ENCODE results near the gene CACNA1S.

The CACNA1S gene

GRCh38 chr1:201076092-201076491, 36.1 kb downstream of the CACNA1S start:
- no peaks in the 10 kb centered on the region for H3K4me1 ChIP-seq (ENCODE audit: control insufficient read depth, insufficient read depth, low read length)
- no peak overlapping the region for H3K9ac ChIP-seq (ENCODE audit: low read length)
- no peak overlapping the region for H3K27ac ChIP-seq (ENCODE audit: low read depth, low read length)
- H3K9me3 ChIP-seq (ENCODE audit: control insufficient read depth, insufficient read depth, low read depth, low read length): no peaks in the 10 kb centered on the region
- H3K4me3 ChIP-seq (ENCODE audit: low read depth, low read length): no peak overlapping the region
- H3K36me3 ChIP-seq (ENCODE audit: control insufficient read depth, insufficient read depth, low read length): no peaks in the 10 kb centered on the region
- H3K27me3 ChIP-seq (ENCODE audit: control insufficient read depth, insufficient read depth, low read length): peaks cover 9% of the 10 kb centered on the region; the same call in 1 of the 2 replicates

DNA sequence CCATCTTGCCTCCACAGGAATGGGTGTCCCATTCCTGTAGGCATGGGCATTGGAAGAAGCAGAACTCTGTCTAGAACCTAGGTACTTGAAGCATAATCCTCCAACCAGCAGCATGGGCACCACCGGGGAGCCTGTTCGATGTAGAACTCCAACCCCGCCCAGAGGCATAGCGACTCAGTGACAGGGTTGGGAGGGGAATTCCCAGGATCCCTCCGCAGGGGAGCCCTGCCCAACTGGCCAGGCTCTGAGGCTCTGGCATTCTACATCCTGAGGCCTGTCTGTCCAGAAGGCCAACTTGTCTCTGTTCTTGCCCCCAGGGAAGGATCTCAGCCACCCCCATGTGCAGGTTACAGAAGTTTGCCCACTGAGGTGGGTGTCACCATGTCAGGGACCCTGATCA, 38.2 kb downstream of the CACNA1S start:
- peaks cover 9% of the 10 kb centered on the region; the same call in 1 of the 2 replicates for H3K27me3 ChIP-seq (ENCODE audit: control insufficient read depth, insufficient read depth, low read length)
- H3K36me3 ChIP-seq (ENCODE audit: control insufficient read depth, insufficient read depth, low read length): no peaks in the 10 kb centered on the region
- no peaks in the 10 kb centered on the region for H3K9me3 ChIP-seq (ENCODE audit: control insufficient read depth, insufficient read depth, low read depth, low read length)
- H3K9ac ChIP-seq (ENCODE audit: low read length): no peak overlapping the region
- no peak overlapping the region for H3K27ac ChIP-seq (ENCODE audit: low read depth, low read length)
- H3K4me3 ChIP-seq (ENCODE audit: low read depth, low read length): no peak overlapping the region
- H3K4me1 ChIP-seq (ENCODE audit: control insufficient read depth, insufficient read depth, low read length): peaks cover 5% of the 10 kb centered on the region; the same call in 1 of the 2 replicates

- H3K27me3 ChIP-seq (ENCODE audit: control insufficient read depth, insufficient read depth, low read length): peaks cover 9% of the 10 kb centered on the region; the same call in 1 of the 2 replicates
- no peak overlapping the region for H3K4me3 ChIP-seq (ENCODE audit: low read depth, low read length)
- H3K9me3 ChIP-seq (ENCODE audit: control insufficient read depth, insufficient read depth, low read depth, low read length): no peaks in the 10 kb centered on the region
- peaks cover 5% of the 10 kb centered on the region; the same call in 1 of the 2 replicates for H3K4me1 ChIP-seq (ENCODE audit: control insufficient read depth, insufficient read depth, low read length)
- H3K9ac ChIP-seq (ENCODE audit: low read length): no peak overlapping the region
- H3K36me3 ChIP-seq (ENCODE audit: control insufficient read depth, insufficient read depth, low read length): no peaks in the 10 kb centered on the region
- no peak overlapping the region for H3K27ac ChIP-seq (ENCODE audit: low read depth, low read length)
Observed at GRCh38 chr1:201072922-201073321, 39.3 kb downstream of the CACNA1S start.

- Histone ChIP-seq H3K27ac (ENCODE audit: low read depth, low read length) (no peak overlapping the region), H3K36me3 (ENCODE audit: control insufficient read depth, insufficient read depth, low read length) (no peaks in the 10 kb centered on the region), H3K4me3 (ENCODE audit: low read depth, low read length) (no peak overlapping the region), H3K27me3 (ENCODE audit: control insufficient read depth, insufficient read depth, low read length) (peaks cover 4% of the 10 kb centered on the region; the same call in 1 of the 2 replicates), H3K9ac (ENCODE audit: low read length) (no peak overlapping the region), H3K4me1 (ENCODE audit: control insufficient read depth, insufficient read depth, low read length) (peaks cover 5% of the 10 kb centered on the region; the same call in 1 of the 2 replicates), H3K9me3 (ENCODE audit: control insufficient read depth, insufficient read depth, low read depth, low read length) (no peaks in the 10 kb centered on the region)
Observed at GRCh38 chr1:201072149-201072548, 40.1 kb downstream of the CACNA1S start.

- H3K27me3 ChIP-seq (ENCODE audit: control insufficient read depth, insufficient read depth, low read length): no peaks in the 10 kb centered on the region; the same call in 1 of the 2 replicates
- no peak overlapping the region for H3K4me3 ChIP-seq (ENCODE audit: low read depth, low read length)
- H3K36me3 ChIP-seq (ENCODE audit: control insufficient read depth, insufficient read depth, low read length): no peaks in the 10 kb centered on the region
- no peak overlapping the region for H3K9ac ChIP-seq (ENCODE audit: low read length)
- H3K9me3 ChIP-seq (ENCODE audit: control insufficient read depth, insufficient read depth, low read depth, low read length): no peaks in the 10 kb centered on the region
- peaks cover 5% of the 10 kb centered on the region; the same call in 1 of the 2 replicates for H3K4me1 ChIP-seq (ENCODE audit: control insufficient read depth, insufficient read depth, low read length)
- H3K27ac ChIP-seq (ENCODE audit: low read depth, low read length): no peak overlapping the region
Observed at GRCh38 chr1:201069636-201070035, 42.6 kb downstream of the CACNA1S start.

DNA sequence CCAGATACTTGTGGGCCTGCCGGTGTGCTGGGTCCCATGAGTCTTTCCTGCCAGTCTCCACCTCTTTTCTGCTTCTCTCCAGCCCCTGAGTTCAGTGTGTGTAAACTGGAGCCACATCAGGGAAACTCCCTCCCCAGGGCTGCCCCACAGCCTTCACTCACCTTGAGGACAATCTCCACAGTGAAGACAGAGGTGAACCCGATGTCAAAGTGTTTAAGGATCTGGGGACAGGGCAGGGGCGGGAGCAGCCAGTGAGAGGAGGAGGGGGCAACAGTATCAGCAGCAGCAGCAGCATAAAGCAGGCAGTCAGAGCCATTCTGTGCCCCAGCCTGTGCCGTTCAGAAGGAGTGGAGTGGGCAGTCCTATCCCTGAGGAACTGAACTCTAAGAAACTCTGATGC, 43.2 kb downstream of the CACNA1S start:
- Histone ChIP-seq H3K27ac (ENCODE audit: low read depth, low read length) (no peak overlapping the region), H3K4me3 (ENCODE audit: low read depth, low read length) (no peak overlapping the region), H3K36me3 (ENCODE audit: control insufficient read depth, insufficient read depth, low read length) (no peaks in the 10 kb centered on the region), H3K9me3 (ENCODE audit: control insufficient read depth, insufficient read depth, low read depth, low read length) (no peaks in the 10 kb centered on the region), H3K27me3 (ENCODE audit: control insufficient read depth, insufficient read depth, low read length) (no peaks in the 10 kb centered on the region; the same call in 1 of the 2 replicates), H3K9ac (ENCODE audit: low read length) (no peak overlapping the region), H3K4me1 (ENCODE audit: control insufficient read depth, insufficient read depth, low read length) (peaks cover 5% of the 10 kb centered on the region; the same call in 1 of the 2 replicates)

DNA sequence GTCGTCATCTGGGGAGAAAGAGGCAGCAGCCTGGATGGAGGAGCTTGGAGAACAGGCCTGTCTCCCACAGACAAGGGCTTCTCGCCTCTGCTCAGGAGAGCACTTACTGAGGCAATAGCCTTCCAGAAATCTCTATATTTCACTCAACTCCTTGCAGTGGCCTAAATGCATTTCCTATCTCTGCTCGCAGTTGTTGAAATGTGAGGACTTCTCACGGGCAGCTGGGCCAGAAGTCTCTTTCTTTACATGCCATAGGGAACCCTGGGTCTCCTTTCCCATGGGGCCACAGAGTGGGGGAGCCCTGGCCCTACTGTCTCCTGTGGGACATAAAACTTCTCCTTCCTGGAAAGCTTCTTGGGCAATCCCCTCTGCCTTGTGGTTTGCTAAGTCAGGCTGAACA, 45.2 kb downstream of the CACNA1S start:
- Histone ChIP-seq H3K9me3 (ENCODE audit: control insufficient read depth, insufficient read depth, low read depth, low read length) (no peaks in the 10 kb centered on the region), H3K27ac (ENCODE audit: low read depth, low read length) (no peak overlapping the region), H3K36me3 (ENCODE audit: control insufficient read depth, insufficient read depth, low read length) (no peaks in the 10 kb centered on the region), H3K4me1 (ENCODE audit: control insufficient read depth, insufficient read depth, low read length) (peaks cover 18% of the 10 kb centered on the region), H3K9ac (ENCODE audit: low read length) (no peak overlapping the region), H3K27me3 (ENCODE audit: control insufficient read depth, insufficient read depth, low read length) (no peaks in the 10 kb centered on the region; the same call in 1 of the 2 replicates), H3K4me3 (ENCODE audit: low read depth, low read length) (no peak overlapping the region)

GRCh38 chr1:201065686-201066085, 46.5 kb downstream of the CACNA1S start:
- no peak overlapping the region for H3K27ac ChIP-seq (ENCODE audit: low read depth, low read length)
- no peaks in the 10 kb centered on the region for H3K9me3 ChIP-seq (ENCODE audit: control insufficient read depth, insufficient read depth, low read depth, low read length)
- no peaks in the 10 kb centered on the region; the same call in 1 of the 2 replicates for H3K27me3 ChIP-seq (ENCODE audit: control insufficient read depth, insufficient read depth, low read length)
- peaks cover 18% of the 10 kb centered on the region for H3K4me1 ChIP-seq (ENCODE audit: control insufficient read depth, insufficient read depth, low read length)
- no peaks in the 10 kb centered on the region for H3K36me3 ChIP-seq (ENCODE audit: control insufficient read depth, insufficient read depth, low read length)
- H3K9ac ChIP-seq (ENCODE audit: low read length): no peak overlapping the region
- H3K4me3 ChIP-seq (ENCODE audit: low read depth, low read length): no peak overlapping the region

DNA sequence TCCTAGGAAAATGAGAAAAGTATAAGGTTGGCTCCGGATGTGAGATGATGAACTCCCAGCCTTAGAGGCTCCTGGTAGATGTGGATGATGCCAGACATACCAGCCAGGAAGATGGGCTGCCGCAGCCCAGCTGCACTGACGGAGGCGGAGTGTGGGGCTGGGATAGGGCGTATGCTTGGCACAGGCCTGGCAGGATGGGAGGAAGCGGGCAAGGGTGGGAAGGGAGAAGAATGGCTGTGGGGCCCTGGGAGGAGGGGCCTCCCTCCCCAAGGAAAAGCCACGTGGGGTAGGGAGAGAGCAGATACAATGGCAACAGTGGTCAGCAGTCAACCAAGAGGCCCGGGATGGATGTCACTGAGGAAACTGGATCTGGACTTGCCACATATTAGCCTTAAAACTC, 47.4 kb downstream of the CACNA1S start:
- no peaks in the 10 kb centered on the region for H3K9me3 ChIP-seq (ENCODE audit: control insufficient read depth, insufficient read depth, low read depth, low read length)
- H3K27me3 ChIP-seq (ENCODE audit: control insufficient read depth, insufficient read depth, low read length): no peaks in the 10 kb centered on the region; the same call in 1 of the 2 replicates
- H3K4me3 ChIP-seq (ENCODE audit: low read depth, low read length): no peak overlapping the region
- H3K36me3 ChIP-seq (ENCODE audit: control insufficient read depth, insufficient read depth, low read length): no peaks in the 10 kb centered on the region
- H3K27ac ChIP-seq (ENCODE audit: low read depth, low read length): no peak overlapping the region
- H3K9ac ChIP-seq (ENCODE audit: low read length): no peak overlapping the region
- H3K4me1 ChIP-seq (ENCODE audit: control insufficient read depth, insufficient read depth, low read length): peaks cover 20% of the 10 kb centered on the region

DNA sequence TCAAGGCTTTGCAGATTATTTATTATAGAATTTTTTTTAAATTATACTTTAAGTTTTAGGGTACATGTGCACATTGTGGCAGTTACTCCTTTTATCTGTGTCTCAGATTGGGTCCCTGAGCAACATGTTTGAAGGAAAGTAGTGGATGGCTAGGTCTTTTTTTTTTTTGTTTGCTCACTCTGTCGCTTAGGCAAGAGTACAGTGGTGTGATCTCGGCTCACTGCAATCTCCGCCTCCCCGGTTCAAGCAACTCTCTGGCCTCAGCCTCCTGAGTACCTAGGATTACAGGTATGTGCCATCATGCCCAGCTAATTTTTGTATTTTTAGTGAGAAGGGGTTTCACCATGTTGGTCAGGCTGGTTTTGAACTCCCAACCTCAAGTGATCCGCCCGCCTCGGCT, 49.1 kb downstream of the CACNA1S start:
- Histone ChIP-seq H3K36me3 (ENCODE audit: control insufficient read depth, insufficient read depth, low read length) (no peaks in the 10 kb centered on the region), H3K4me1 (ENCODE audit: control insufficient read depth, insufficient read depth, low read length) (peaks cover 24% of the 10 kb centered on the region), H3K27me3 (ENCODE audit: control insufficient read depth, insufficient read depth, low read length) (no peaks in the 10 kb centered on the region), H3K27ac (ENCODE audit: low read depth, low read length) (no peak overlapping the region), H3K9me3 (ENCODE audit: control insufficient read depth, insufficient read depth, low read depth, low read length) (no peaks in the 10 kb centered on the region), H3K9ac (ENCODE audit: low read length) (no peak overlapping the region), H3K4me3 (ENCODE audit: low read depth, low read length) (no peak overlapping the region)

DNA sequence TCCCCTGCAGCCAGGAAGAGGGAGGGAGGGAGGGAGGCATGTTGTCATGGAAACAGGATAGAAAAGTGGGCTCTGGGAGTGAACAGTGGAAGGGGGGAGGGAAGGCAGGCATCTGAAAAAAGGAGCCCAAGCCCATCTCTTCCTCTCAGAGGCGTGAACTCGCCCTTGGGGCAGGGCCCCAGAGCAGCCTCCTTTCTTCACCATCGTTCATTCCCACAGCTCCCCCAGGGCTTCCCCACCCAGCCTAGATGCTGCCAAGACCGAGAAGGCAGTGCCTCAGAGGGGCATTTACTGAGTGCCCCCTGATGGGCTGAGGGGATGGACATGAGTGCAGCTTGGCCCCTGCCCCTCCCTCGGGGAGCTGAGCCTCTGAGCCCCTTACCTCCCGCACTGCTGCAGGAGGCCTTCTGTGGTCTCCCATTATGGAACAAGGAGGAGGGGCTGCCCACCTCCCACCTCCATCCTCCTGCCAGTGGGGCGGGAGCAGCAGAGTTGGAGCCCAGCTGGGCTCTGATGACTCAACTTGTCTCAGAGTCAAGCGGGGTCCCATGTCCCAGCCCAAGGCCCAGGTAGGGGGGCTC, 49.6 kb downstream of the CACNA1S start:
- Histone ChIP-seq H3K27ac (ENCODE audit: low read depth, low read length) (no peak overlapping the region), H3K36me3 (ENCODE audit: control insufficient read depth, insufficient read depth, low read length) (no peaks in the 10 kb centered on the region), H3K9ac (ENCODE audit: low read length) (no peak overlapping the region), H3K9me3 (ENCODE audit: control insufficient read depth, insufficient read depth, low read depth, low read length) (no peaks in the 10 kb centered on the region), H3K4me3 (ENCODE audit: low read depth, low read length) (no peak overlapping the region), H3K27me3 (ENCODE audit: control insufficient read depth, insufficient read depth, low read length) (no peaks in the 10 kb centered on the region), H3K4me1 (ENCODE audit: control insufficient read depth, insufficient read depth, low read length) (peaks cover 24% of the 10 kb centered on the region)
